ENCODE measurements around the gene TPM3.
"Not testable (repeated sequence)": the region's sequence is repeated elsewhere in the genome, so short reads cannot be mapped to it uniquely, and the experiment has no call there.

The TPM3 gene

DNA sequence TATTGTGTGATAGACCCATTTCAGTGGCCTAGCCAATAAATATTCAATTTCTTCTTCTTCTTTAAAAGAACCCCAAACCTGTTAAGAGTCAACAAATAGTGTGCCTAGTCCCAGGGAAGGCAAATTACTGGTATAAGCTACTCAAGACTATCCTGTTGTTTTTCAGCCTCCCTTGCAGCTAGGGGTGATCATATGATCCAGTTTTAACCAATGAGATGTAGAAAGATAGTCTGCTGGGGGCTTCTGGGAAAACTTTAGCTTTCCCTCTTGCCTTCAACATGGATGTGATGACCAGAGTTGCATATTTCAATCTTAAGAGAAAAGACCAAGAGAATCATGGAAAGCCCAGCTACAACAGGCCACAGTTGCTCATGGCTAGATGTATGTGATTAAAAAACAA is 32.3 kb downstream of the TPM3 start:
- no peak for DNase-seq

DNA sequence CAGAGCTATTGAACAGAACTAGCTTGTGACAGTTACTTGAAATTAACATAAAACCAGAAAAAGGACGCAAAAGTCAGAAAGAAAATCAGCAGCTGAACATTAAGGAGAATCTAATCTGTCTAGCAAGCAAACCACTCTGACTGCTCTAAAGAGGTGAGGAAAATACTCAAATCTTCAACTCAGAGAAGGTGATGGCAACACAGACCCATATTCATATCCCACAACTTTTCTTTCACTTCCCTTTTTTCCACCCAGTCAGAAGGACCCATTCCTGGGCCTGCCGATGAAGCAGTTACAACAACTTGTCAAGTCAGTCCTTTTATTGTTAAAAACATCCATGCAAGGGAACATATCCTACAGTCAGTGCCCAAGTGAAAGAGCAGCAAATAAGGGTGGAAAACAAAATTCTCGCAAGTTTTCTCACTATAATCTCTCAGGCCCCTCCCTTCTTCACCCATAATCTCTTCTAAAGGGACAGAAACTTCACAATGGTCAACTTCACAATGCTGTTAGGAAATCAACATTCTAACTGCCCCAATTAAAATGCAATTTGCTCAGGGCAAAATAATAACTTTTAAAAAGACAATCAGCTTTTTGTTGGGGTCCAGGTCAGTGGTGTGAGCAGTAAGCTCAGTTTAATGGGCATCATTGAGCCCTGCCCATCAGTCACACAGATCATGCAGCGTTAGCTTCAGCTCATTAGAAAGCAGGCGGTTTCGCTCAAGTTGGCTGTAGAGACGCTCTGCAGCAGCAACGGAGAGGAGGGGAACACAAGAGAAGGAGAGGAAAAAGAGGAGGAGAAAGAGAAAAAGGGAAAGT is 33.4 kb downstream of the TPM3 start:
- no peak for DNase-seq

- peak; percentile 64 for DNase-seq
Measured at GRCh38 chr1:154157520-154158306, 34.2 kb downstream of the TPM3 start.

GRCh38 chr1:154155251-154155650 is 36.6 kb downstream of the TPM3 start:
- DNase-seq: no peak

GRCh38 chr1:154154534-154155191 is 37.2 kb downstream of the TPM3 start, which contains the start of gene NUP210L:
Gene NUP210L, minus strand, starts transcription at chr1:154155073.
- DNase-seq: no peak

DNA sequence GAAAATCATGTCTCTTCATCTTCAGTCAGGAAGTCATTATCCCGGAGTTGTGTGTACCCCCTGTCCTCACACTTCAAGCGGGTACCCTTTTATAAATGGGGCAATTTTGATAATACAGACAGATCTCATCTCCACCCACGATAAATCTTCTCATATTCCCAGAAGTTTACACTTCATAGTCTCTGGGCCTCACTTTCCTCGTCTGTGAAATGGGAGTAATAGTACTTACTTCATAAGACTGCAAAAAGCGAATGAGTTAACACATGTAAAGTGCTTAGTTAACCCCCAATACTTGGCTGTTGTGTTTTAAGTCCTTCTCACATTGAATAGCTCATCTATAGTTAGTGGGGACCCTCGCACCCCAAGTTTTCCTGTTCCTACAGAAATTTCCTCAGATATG is 37.8 kb downstream of the TPM3 start:
- no peak for DNase-seq

- DNase-seq: no peak
Measured at GRCh38 chr1:154151311-154151710, 40.6 kb downstream of the TPM3 start.

DNA sequence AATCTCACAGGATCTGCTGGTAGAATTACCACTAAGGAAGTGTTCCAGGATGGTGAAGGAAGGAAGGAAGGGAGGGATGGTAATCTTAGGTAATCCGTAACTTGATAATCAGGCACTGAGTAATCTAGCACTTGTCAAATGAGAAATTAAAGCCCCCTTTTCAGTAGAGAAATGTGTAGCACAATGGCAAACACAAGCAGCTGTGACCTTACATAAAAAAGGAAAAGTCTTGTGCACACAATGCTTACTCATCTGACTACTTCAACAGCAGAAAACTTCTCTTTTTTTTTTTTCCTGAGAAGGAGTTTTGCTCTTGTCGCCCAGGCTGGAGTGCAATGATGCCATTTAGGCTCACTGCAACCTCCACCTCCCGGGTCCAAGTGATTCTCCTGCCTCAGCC is 43.1 kb downstream of the TPM3 start:
- DNase-seq: no peak

GRCh38 chr1:154147505-154147904 is 44.4 kb downstream of the TPM3 start:
- not testable (repeated sequence) for DNase-seq

DNA sequence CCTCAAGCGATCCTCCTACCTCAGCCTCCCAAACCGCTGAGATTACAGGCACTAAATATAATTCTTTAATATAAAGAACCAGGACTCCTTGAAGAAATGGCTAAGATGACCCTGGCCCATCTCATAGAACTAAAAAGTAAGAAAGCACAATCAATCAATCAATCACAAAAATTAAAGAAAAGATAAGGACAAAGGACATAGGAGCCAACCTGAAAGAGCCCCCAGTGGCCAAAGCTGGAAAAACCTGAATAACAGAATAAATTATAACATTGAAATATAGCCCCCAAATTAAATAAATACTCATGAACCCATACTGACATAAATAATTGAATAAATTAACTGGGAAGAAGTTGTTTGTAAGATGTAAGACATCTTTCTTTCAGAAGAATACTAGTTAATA is 45.9 kb downstream of the TPM3 start:
- no peak for DNase-seq

GRCh38 chr1:154142358-154142757 is 49.5 kb downstream of the TPM3 start:
- DNase-seq: no peak

- DNase-seq: no peak
Measured at GRCh38 chr1:154141240-154141639, 50.7 kb downstream of the TPM3 start.

- DNase-seq: no peak
Measured at GRCh38 chr1:154137888-154138287, 54.0 kb downstream of the TPM3 start.

- DNase-seq: no peak
Measured at GRCh38 chr1:154133256-154133655, 58.6 kb downstream of the TPM3 start.

- DNase-seq: no peak
Measured at GRCh38 chr1:154129391-154129970, 62.4 kb downstream of the TPM3 start.

DNA sequence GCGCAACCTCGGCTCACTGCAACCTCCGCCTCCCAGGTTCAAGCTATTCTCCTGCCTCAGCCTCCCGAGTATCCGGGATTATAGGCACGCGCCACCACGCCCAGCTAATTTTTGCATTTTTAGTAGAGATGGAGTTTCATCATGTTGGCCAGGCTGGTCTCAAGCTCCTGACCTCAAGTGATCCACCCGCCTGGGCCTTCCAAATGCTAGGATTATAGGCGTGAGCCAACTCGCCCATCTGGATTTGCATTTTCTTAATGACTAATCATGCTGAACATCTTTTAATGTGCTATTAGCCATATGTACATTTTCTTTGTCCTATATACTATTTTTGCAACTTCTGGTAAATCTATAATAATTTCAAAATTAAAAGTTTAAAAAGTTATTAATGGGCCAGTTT is 68.7 kb downstream of the TPM3 start:
- DNase-seq: not testable (repeated sequence)

DNA sequence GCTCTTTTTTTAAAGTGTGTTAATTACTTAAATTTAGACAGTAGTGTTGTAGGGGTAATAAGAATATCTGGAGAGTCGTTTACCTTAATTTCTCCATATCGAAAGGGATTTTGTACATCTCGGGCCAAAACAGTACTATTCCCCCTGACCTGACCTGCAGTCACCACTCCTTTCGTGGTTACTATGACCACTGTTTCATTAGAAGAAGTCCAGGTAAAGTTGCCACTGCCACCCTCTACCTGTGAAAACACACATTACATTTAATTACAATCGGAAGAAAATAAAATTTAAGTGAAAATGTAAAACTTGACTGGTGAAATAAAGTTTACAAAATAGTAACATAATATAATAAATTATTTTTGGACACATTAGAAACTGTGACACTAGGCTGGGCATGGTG is 74.3 kb downstream of the TPM3 start:
- DNase-seq: no peak

DNA sequence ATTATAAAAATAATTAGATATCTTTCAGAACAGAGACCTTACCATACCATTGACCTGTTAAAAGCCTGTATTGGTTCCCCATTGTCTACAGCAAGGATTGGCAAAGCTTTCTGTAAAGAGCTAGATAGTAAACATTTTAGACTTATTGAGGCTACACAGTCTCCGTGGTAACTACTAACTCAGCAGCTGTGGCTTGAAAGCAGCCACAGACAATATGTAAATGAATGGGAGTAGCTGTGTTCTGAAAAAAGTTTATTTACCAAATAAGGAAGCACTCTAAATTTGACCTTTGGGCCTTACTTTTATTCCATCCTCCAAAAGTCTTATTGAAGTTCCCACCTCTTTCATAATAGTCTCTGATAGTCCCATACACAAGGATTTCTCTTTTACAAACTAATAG is 76.7 kb downstream of the TPM3 start:
- DNase-seq: no peak
